Measurements from ENCODE around the gene BTBD3. TPM values are rescaled to one million over a fixed set of nuclear protein-coding genes. Genes with fewer than 3 reads are reported as not detected.

BTBD3 gene
- total RNA-seq, 1 donor from 2014 or later: 52.2 TPM

DNA sequence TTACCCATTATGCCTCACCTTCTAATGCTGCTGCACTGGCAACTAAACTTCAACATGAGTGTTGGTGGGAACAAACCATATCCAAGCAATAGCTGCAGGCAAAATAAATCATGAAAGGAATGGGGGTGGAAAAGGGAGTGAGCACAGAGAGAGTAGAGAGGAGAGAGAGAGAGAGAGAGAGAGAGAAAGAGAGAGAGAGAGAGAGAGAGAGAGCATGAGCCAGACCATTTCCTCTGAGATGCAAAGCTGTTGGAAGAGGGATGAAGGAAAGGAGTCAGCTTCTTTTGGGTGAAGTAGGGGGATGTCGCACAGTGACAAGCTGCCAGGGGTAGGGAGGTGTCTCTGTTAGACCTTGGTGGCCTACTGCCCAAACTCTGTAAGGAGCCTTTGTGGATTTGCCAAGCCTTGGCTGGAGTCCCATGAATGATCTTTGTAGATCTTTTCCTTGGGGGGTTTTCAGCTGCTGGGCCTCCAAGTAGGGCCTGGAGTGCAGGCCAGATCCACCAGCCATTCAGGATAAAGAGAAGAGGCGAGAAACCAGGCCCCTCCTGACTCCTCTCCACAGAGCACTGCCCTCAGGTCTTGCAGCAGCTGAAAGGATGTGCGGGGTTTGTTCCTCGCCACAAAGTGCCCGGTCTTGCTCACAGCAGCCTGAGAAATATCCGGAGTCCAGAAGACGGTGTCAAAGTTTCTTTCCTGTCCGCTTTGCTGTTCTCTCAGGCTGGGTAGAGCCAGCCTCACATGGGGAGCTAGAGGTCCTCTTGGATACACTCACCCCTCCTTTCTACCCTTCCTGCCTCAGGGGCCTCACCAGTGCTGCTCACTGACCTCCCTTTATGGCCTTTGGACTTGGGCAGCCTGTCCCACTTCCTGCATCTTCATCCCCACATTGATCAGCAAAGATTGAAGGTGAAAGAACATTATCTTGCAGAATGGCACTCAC lies 17.8 kb downstream of the BTBD3 start:
- Histone ChIP-seq H3K36me3 (ENCODE audit: control insufficient read depth in 3 of 3, insufficient read depth in 3 of 3, low read length in 3 of 3) (peaks cover 0 to 2% (median 0%) of the 10 kb centered on the region in 3 donors), H3K9me3 (ENCODE audit: control insufficient read depth in 3 of 3, low read length in 3 of 3) (no peaks in the 10 kb centered on the region), H3K27me3 (ENCODE audit: control insufficient read depth in 3 of 3, insufficient read depth in 3 of 3, low read length in 3 of 3) (no peaks in the 10 kb centered on the region), H3K4me3 (ENCODE audit: low read length in 3 of 3) (no peak overlapping the region), H3K4me1 (ENCODE audit: control insufficient read depth in 3 of 3, insufficient read depth in 3 of 3, low read length in 3 of 3) (no peaks in the 10 kb centered on the region), H3K9ac (ENCODE audit: low read depth in 1 of 3, low read length in 3 of 3) (no peak overlapping the region), H3K27ac (ENCODE audit: low read depth, low read length) (no peak overlapping the region)

DNA sequence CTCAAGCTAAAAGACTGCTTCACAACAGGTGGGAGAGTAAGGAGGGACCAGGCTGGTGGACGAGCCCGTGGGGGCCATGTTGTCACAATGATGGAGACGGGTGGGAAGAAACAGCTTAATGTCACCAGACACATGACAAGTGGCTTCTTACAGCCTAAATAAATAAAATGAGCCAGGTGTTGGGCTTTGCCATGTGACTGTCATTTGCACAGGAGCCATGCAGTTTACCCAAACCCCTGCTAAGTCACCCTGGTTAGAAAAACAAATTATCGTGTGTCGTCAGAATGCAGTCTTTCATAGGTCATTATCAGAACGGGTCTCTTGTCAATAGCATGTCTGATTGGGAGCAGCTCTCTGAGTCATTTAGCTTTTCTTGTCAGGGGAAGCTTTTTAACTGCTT lies 18.5 kb downstream of the BTBD3 start:
- Histone ChIP-seq H3K4me3 (ENCODE audit: low read length in 3 of 3) (no peak overlapping the region), H3K9me3 (ENCODE audit: control insufficient read depth in 3 of 3, low read length in 3 of 3) (no peaks in the 10 kb centered on the region), H3K27me3 (ENCODE audit: control insufficient read depth in 3 of 3, insufficient read depth in 3 of 3, low read length in 3 of 3) (no peaks in the 10 kb centered on the region), H3K9ac (ENCODE audit: low read depth in 1 of 3, low read length in 3 of 3) (no peak overlapping the region), H3K27ac (ENCODE audit: low read depth, low read length) (no peak overlapping the region), H3K36me3 (ENCODE audit: control insufficient read depth in 3 of 3, insufficient read depth in 3 of 3, low read length in 3 of 3) (peaks cover 0 to under 1% (median 0%) of the 10 kb centered on the region in 3 donors), H3K4me1 (ENCODE audit: control insufficient read depth in 3 of 3, insufficient read depth in 3 of 3, low read length in 3 of 3) (no peaks in the 10 kb centered on the region)

DNA sequence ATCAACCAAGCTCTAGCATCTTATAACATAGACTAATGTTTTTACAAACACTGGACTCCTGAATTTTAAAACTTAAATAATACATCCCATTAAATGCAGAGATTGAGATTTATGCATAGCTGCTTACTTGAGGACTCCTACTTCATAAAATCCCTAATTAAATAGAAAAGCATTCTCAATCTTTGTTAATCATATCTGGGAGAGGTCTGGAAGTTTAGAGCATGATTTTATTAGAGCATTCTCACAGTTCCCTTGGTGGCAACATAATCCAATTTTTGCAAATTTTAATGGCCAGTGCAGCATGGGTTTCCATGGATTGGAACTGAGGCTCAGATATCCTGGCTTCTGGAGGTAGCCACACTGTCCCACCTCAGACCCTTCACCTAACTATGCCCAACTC lies 19.5 kb downstream of the BTBD3 start:
- no peaks in the 10 kb centered on the region for H3K27me3 ChIP-seq (ENCODE audit: control insufficient read depth in 3 of 3, insufficient read depth in 3 of 3, low read length in 3 of 3)
- H3K9ac ChIP-seq (ENCODE audit: low read depth in 1 of 3, low read length in 3 of 3): no peak overlapping the region
- no peaks in the 10 kb centered on the region for H3K36me3 ChIP-seq (ENCODE audit: control insufficient read depth in 3 of 3, insufficient read depth in 3 of 3, low read length in 3 of 3)
- no peaks in the 10 kb centered on the region for H3K9me3 ChIP-seq (ENCODE audit: control insufficient read depth in 3 of 3, low read length in 3 of 3)
- H3K4me3 ChIP-seq (ENCODE audit: low read length in 3 of 3): no peak overlapping the region
- no peak overlapping the region for H3K27ac ChIP-seq (ENCODE audit: low read depth, low read length)
- no peaks in the 10 kb centered on the region for H3K4me1 ChIP-seq (ENCODE audit: control insufficient read depth in 3 of 3, insufficient read depth in 3 of 3, low read length in 3 of 3)

DNA sequence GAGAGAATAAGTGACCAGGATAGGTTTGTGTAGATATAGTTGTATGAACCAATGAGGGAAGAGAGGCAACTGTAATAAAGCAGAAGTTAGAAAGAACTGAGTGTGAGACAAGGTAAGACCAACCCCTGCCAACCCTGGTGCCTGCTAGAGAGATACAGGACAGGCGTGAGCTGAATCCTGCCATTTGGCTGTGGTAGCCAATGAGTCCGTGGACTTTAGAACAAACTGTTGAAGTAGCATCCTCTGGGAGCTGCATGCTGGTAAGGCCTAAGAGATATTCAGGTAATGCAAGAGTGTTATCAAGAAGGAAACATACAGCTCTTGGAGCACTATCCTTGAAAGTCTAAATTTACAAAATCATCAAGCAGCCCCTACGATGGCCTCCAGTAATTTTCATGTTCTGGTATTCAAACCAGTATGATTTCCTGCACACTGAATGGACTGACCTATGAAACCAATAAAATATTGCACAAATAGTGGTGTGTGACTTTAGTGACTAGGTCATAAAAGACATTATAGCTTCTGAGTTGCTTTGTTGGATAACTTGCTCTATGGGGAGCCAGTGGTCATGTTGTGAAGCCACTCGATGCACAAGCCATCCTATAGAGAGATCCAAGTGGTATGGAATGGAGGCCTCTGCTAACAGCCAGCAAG lies 24.0 kb downstream of the BTBD3 start:
- Histone ChIP-seq H3K9ac (ENCODE audit: low read depth in 1 of 3, low read length in 3 of 3) (no peak overlapping the region), H3K4me3 (ENCODE audit: low read length in 3 of 3) (no peak overlapping the region)

DNA sequence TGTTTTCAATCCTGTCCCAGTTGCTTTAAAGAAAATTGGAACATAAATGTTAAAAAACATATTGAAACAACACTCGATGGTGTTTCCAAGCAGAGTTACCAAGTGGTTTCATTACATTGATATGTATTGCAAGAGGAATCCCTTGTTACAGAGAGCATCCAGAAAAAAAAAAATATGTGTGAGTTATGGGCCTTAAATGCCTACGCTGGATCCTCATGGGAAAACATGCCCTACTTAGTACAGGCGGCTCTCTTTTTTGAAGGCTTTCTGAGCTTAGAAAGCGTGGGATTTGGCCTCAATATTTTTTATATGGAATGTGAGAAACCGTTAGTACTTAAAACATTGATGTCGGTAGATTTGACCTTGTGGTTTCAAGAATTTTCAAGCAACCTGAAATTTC lies 26.1 kb downstream of the BTBD3 start:
- Histone ChIP-seq H3K9me3 (ENCODE audit: control insufficient read depth in 3 of 3, low read length in 3 of 3) (no peaks in the 10 kb centered on the region), H3K4me3 (ENCODE audit: low read length in 3 of 3) (no peak overlapping the region), H3K27me3 (ENCODE audit: control insufficient read depth in 3 of 3, insufficient read depth in 3 of 3, low read length in 3 of 3) (no peaks in the 10 kb centered on the region), H3K36me3 (ENCODE audit: control insufficient read depth in 3 of 3, insufficient read depth in 3 of 3, low read length in 3 of 3) (no peaks in the 10 kb centered on the region), H3K27ac (ENCODE audit: low read depth, low read length) (no peak overlapping the region), H3K9ac (ENCODE audit: low read depth in 1 of 3, low read length in 3 of 3) (no peak overlapping the region), H3K4me1 (ENCODE audit: control insufficient read depth in 3 of 3, insufficient read depth in 3 of 3, low read length in 3 of 3) (no peaks in the 10 kb centered on the region)

More for the DNA sequence above, 24.0 kb downstream of the BTBD3 start:
- H3K27ac ChIP-seq (ENCODE audit: low read depth, low read length): no peak overlapping the region
- H3K9me3 ChIP-seq (ENCODE audit: control insufficient read depth in 3 of 3, low read length in 3 of 3): no peaks in the 10 kb centered on the region
- H3K27me3 ChIP-seq (ENCODE audit: control insufficient read depth in 3 of 3, insufficient read depth in 3 of 3, low read length in 3 of 3): no peaks in the 10 kb centered on the region
- no peaks in the 10 kb centered on the region for H3K4me1 ChIP-seq (ENCODE audit: control insufficient read depth in 3 of 3, insufficient read depth in 3 of 3, low read length in 3 of 3)
- H3K36me3 ChIP-seq (ENCODE audit: control insufficient read depth in 3 of 3, insufficient read depth in 3 of 3, low read length in 3 of 3): no peaks in the 10 kb centered on the region

DNA sequence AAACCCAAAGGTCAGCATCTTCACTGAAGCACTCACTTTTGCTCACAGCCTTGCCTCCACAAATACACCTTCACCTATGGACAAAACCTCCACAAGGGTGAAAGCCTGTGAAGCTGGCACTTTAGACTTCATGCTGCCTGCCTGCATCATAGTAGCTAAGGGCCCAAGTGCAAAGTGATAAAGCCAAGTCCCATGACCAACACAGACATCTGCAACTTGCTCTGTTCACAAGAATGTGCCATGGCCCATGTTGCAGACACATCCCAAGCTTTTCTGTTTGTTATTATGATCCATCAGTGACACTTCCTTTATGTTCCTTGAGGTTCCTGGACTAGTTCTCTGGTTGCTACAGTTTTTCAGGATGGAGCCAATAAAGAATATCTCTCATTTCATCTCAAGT lies 31.1 kb downstream of the BTBD3 start:
- no peak overlapping the region for H3K9ac ChIP-seq (ENCODE audit: low read depth in 1 of 3, low read length in 3 of 3)
- H3K27ac ChIP-seq (ENCODE audit: low read depth, low read length): no peak overlapping the region
- H3K4me3 ChIP-seq (ENCODE audit: low read length in 3 of 3): no peak overlapping the region
- no peaks in the 10 kb centered on the region for H3K4me1 ChIP-seq (ENCODE audit: control insufficient read depth in 3 of 3, insufficient read depth in 3 of 3, low read length in 3 of 3)
- H3K9me3 ChIP-seq (ENCODE audit: control insufficient read depth in 3 of 3, low read length in 3 of 3): no peaks in the 10 kb centered on the region
- H3K36me3 ChIP-seq (ENCODE audit: control insufficient read depth in 3 of 3, insufficient read depth in 3 of 3, low read length in 3 of 3): no peaks in the 10 kb centered on the region
- H3K27me3 ChIP-seq (ENCODE audit: control insufficient read depth in 3 of 3, insufficient read depth in 3 of 3, low read length in 3 of 3): no peaks in the 10 kb centered on the region

DNA sequence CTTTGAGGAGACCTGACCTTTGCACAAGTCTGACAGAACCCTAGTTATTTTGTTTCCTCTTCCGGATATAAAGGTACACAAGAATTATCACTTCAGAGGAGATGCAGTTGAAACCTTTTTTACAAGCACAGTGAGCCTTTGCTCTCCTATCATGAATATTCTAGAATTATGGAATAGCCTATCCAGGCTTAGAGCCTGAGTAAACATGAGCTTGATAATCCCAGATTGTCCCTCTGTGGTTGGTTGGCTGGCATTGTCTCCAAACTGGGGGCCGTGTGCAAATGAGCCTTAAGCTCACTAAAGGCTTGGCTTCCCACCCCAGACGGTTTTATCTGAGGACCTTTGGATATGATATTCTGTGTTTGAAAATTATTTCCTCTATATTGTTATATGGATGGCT lies 32.0 kb downstream of the BTBD3 start:
- H3K27ac ChIP-seq (ENCODE audit: low read depth, low read length): no peak overlapping the region
- H3K27me3 ChIP-seq (ENCODE audit: control insufficient read depth in 3 of 3, insufficient read depth in 3 of 3, low read length in 3 of 3): no peaks in the 10 kb centered on the region
- H3K9me3 ChIP-seq (ENCODE audit: control insufficient read depth in 3 of 3, low read length in 3 of 3): no peaks in the 10 kb centered on the region
- no peak overlapping the region for H3K4me3 ChIP-seq (ENCODE audit: low read length in 3 of 3)
- H3K9ac ChIP-seq (ENCODE audit: low read depth in 1 of 3, low read length in 3 of 3): no peak overlapping the region
- H3K4me1 ChIP-seq (ENCODE audit: control insufficient read depth in 3 of 3, insufficient read depth in 3 of 3, low read length in 3 of 3): no peaks in the 10 kb centered on the region
- H3K36me3 ChIP-seq (ENCODE audit: control insufficient read depth in 3 of 3, insufficient read depth in 3 of 3, low read length in 3 of 3): no peaks in the 10 kb centered on the region

DNA sequence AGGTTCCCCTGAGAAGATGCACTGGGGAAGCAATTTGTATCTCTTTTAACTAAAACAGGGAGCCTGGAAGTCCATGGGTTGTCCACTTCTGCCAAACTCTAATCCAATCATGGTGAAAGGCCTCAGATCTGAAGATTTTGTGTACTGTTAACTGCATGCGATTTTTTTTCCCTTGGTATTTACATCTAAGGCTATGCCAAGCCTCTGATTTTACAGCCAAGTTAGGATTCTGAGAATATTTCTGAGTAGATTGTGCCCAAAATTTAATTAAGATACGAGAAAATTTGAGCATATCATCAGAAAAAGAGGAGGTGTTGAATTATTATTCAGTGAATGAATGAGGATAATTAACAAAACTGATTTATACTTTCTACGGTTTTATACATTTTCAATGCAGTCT lies 34.0 kb downstream of the BTBD3 start:
- Histone ChIP-seq H3K36me3 (ENCODE audit: control insufficient read depth in 3 of 3, insufficient read depth in 3 of 3, low read length in 3 of 3) (no peaks in the 10 kb centered on the region), H3K9me3 (ENCODE audit: control insufficient read depth in 3 of 3, low read length in 3 of 3) (no peaks in the 10 kb centered on the region), H3K27ac (ENCODE audit: low read depth, low read length) (no peak overlapping the region), H3K9ac (ENCODE audit: low read depth in 1 of 3, low read length in 3 of 3) (no peak overlapping the region), H3K4me1 (ENCODE audit: control insufficient read depth in 3 of 3, insufficient read depth in 3 of 3, low read length in 3 of 3) (no peaks in the 10 kb centered on the region), H3K4me3 (ENCODE audit: low read length in 3 of 3) (no peak overlapping the region), H3K27me3 (ENCODE audit: control insufficient read depth in 3 of 3, insufficient read depth in 3 of 3, low read length in 3 of 3) (no peaks in the 10 kb centered on the region)

DNA sequence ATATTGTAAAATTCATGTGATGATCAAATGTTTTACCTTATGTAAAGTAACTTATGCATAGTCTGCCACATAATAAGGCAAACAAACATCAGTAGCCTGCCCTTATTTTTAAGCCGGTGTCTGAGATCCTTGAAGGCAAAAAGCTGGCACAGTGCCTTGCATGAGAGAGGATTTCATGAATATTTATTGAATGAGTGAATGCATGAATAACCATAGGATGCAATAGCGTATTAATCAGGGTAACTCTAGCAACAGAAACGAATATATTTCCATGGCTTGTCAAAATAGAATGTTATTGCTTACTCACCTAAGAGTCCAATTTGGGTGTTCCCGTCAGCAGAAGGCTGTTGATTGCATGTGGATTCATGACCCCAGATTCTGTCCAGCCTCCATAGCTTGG lies 34.9 kb downstream of the BTBD3 start:
- Histone ChIP-seq H3K27ac (ENCODE audit: low read depth, low read length) (no peak overlapping the region), H3K36me3 (ENCODE audit: control insufficient read depth in 3 of 3, insufficient read depth in 3 of 3, low read length in 3 of 3) (no peaks in the 10 kb centered on the region), H3K27me3 (ENCODE audit: control insufficient read depth in 3 of 3, insufficient read depth in 3 of 3, low read length in 3 of 3) (no peaks in the 10 kb centered on the region)

DNA sequence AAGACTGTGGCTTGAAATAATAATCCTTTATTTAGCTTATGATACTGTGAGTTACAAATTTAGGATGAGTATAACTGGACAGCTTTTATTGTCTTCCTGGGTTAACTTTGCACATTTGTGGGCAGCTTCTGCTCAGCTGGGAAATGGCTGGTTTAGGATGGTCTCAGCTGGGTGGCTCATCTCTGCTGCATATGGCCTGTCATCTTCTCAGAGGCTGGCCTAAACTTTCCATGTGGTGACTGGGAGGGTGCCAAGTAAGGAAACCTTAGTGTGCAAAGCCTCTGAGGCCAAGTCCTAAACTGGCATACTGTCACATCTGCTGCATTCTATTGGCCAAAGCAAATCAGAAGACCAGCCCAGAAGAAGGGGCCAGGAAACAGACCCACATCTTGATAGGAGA lies 40.2 kb downstream of the BTBD3 start:
- H3K36me3 ChIP-seq (ENCODE audit: control insufficient read depth in 3 of 3, insufficient read depth in 3 of 3, low read length in 3 of 3): no peaks in the 10 kb centered on the region
- no peaks in the 10 kb centered on the region for H3K4me1 ChIP-seq (ENCODE audit: control insufficient read depth in 3 of 3, insufficient read depth in 3 of 3, low read length in 3 of 3)
- H3K4me3 ChIP-seq (ENCODE audit: low read length in 3 of 3): no peak overlapping the region
- H3K9ac ChIP-seq (ENCODE audit: low read depth in 1 of 3, low read length in 3 of 3): no peak overlapping the region
- no peak overlapping the region for H3K27ac ChIP-seq (ENCODE audit: low read depth, low read length)
- H3K9me3 ChIP-seq (ENCODE audit: control insufficient read depth in 3 of 3, low read length in 3 of 3): no peaks in the 10 kb centered on the region
- no peaks in the 10 kb centered on the region for H3K27me3 ChIP-seq (ENCODE audit: control insufficient read depth in 3 of 3, insufficient read depth in 3 of 3, low read length in 3 of 3)

More for the DNA sequence above, 34.9 kb downstream of the BTBD3 start:
- H3K4me3 ChIP-seq (ENCODE audit: low read length in 3 of 3): no peak overlapping the region
- no peaks in the 10 kb centered on the region for H3K9me3 ChIP-seq (ENCODE audit: control insufficient read depth in 3 of 3, low read length in 3 of 3)
- no peaks in the 10 kb centered on the region for H3K4me1 ChIP-seq (ENCODE audit: control insufficient read depth in 3 of 3, insufficient read depth in 3 of 3, low read length in 3 of 3)
- H3K9ac ChIP-seq (ENCODE audit: low read depth in 1 of 3, low read length in 3 of 3): no peak overlapping the region

Measured in skeletal muscle tissue (tissue), 4 donors.